22Rv1 (cell line): ENCODE measurements around the gene PRPF18.

Source experiments
- H3K27ac ChIP-seq: fragments of 450-650 bp; 2 replicates; pipeline ENCODE4 v1.5.1; 2017
- CTCF ChIP-seq: fragments of 450-650 bp; IDR thresholded peaks from 2 replicates; pipeline ENCODE4 v1.5.1; 2017; ENCODE audit warnings: mild to moderate bottlenecking
- ZFX ChIP-seq: fragments of 450-650 bp; IDR thresholded peaks from 2 replicates; pipeline ENCODE4 v1.6.1; 2017; ENCODE audit warnings: antibody characterized with exemption, borderline replicate concordance

PRPF18 gene

GRCh38 chr10:13642293-13642692 is 55.5 kb downstream of the PRPF18 start:
- H3K27ac ChIP-seq, result no peak overlapping the region
- no peak for TF ChIP-seq ZFX
- no peak for TF ChIP-seq CTCF

- no peak for TF ChIP-seq CTCF
- TF ChIP-seq ZFX, result no peak
- no peak overlapping the region for H3K27ac ChIP-seq
Measured at GRCh38 chr10:13643016-13643415, 56.3 kb downstream of the PRPF18 start.

GRCh38 chr10:13644866-13645265 is 58.1 kb downstream of the PRPF18 start:
- H3K27ac ChIP-seq, result no peak overlapping the region
- no peak for TF ChIP-seq ZFX
- TF ChIP-seq CTCF, result no peak

- TF ChIP-seq CTCF (no peak), ZFX (no peak)
- no peak overlapping the region for H3K27ac ChIP-seq
Measured at GRCh38 chr10:13648425-13648824, 61.7 kb downstream of the PRPF18 start.

- no peak overlapping the region for H3K27ac ChIP-seq
- TF ChIP-seq CTCF (no peak), ZFX (no peak)
Measured at GRCh38 chr10:13649844-13650520, 63.2 kb downstream of the PRPF18 start.

GRCh38 chr10:13650961-13651360 is 64.2 kb downstream of the PRPF18 start:
- TF ChIP-seq ZFX, result no peak
- TF ChIP-seq CTCF, result no peak
- H3K27ac ChIP-seq, result no peak overlapping the region

- H3K27ac ChIP-seq, result no peak overlapping the region
- TF ChIP-seq CTCF (no peak), ZFX (no peak)
Measured at GRCh38 chr10:13651969-13652720, 65.4 kb downstream of the PRPF18 start.
